HepG2 (cell line): ENCODE results near the gene ABCB6. TPM values are rescaled to one million over a fixed set of nuclear protein-coding genes. Genes with fewer than 3 reads are reported as not detected.

Experiments
- ASH2L ChIP-seq: fragments of 300-600, 200-600 bp; sonication (generic); IDR thresholded peaks from 2 replicates; pipeline ENCODE4 v1.7.0; 2017; ENCODE audit warnings: low read depth, mild to moderate bottlenecking, moderate library complexity, mixed read lengths, low read length; ENCODE audit not compliant: insufficient read length
- BORCS8-MEF2B ChIP-seq: sonication (generic); formaldehyde crosslinking; IDR thresholded peaks from 2 replicates; pipeline ENCODE4 v1.8.0; 2022; ENCODE audit warnings: mild to moderate bottlenecking, missing genetic modification reagents
- CEBPG ChIP-seq: IDR thresholded peaks from 2 replicates; pipeline ENCODE4 v1.6.1; 2016
- DZIP1 ChIP-seq: sonication (generic); formaldehyde crosslinking; IDR thresholded peaks from 2 replicates; pipeline ENCODE4 v1.5.0; 2020; ENCODE audit warnings: mild to moderate bottlenecking, missing genetic modification reagents
- GZF1 ChIP-seq: sonication (generic); formaldehyde crosslinking; IDR thresholded peaks from 2 replicates; pipeline ENCODE4 v1.5.1; 2020; ENCODE audit warnings: mild to moderate bottlenecking, missing genetic modification reagents
- HOMEZ ChIP-seq: IDR thresholded peaks from 2 replicates; pipeline ENCODE4 v1.6.1; 2016; ENCODE audit warnings: low read depth
- KDM3A ChIP-seq: IDR thresholded peaks from 2 replicates; pipeline ENCODE4 v1.6.1; 2018; ENCODE audit warnings: low read depth, missing compliant biosample characterization
- KDM5B ChIP-seq: sonication (generic); formaldehyde crosslinking; IDR thresholded peaks from 2 replicates; pipeline ENCODE4 v1.4.0; 2020; ENCODE audit warnings: missing genetic modification reagents, mild to moderate bottlenecking, borderline replicate concordance
- RORA ChIP-seq: sonication (generic); formaldehyde crosslinking; IDR thresholded peaks from 2 replicates; pipeline ENCODE4 v1.5.0; 2020; ENCODE audit warnings: mild to moderate bottlenecking, missing genetic modification reagents, moderate library complexity
- TAF15 ChIP-seq: fragments of 200-400 bp; formaldehyde crosslinking; IDR thresholded peaks from one replicate; pipeline ENCODE4 v1.6.1; 2018; ENCODE audit warnings: mild to moderate bottlenecking, low read depth, low read length; ENCODE audit not compliant: poor library complexity, severe bottlenecking
- THAP11 ChIP-seq: IDR thresholded peaks from 2 replicates; pipeline ENCODE4 v1.6.1; 2016; ENCODE audit warnings: missing biosample characterization, missing genetic modification reagents
- ZFYVE20 ChIP-seq: sonication (generic); formaldehyde crosslinking; IDR thresholded peaks from 2 replicates; pipeline ENCODE4 v1.8.0; 2023; ENCODE audit warnings: low read depth, mild to moderate bottlenecking, moderate library complexity, missing genetic modification reagents, borderline replicate concordance
- ZMYM3 ChIP-seq: sonication (generic); formaldehyde crosslinking; IDR thresholded peaks from 2 replicates; pipeline ENCODE4 v1.5.1; 2020; ENCODE audit warnings: mild to moderate bottlenecking, missing genetic modification reagents
- ZNF264 ChIP-seq: sonication (generic); formaldehyde crosslinking; IDR thresholded peaks from 2 replicates; pipeline ENCODE4 v1.4.0; 2020; ENCODE audit warnings: missing genetic modification reagents
- ZNF30 ChIP-seq: sonication (generic); formaldehyde crosslinking; IDR thresholded peaks from 2 replicates; pipeline ENCODE4 v1.5.0; 2020; ENCODE audit warnings: mild to moderate bottlenecking, missing genetic modification reagents
- ZNF335 ChIP-seq: sonication (generic); formaldehyde crosslinking; IDR thresholded peaks from 2 replicates; pipeline ENCODE4 v1.4.0; 2020; ENCODE audit warnings: missing genetic modification reagents
- ZNF33B ChIP-seq: sonication (generic); formaldehyde crosslinking; IDR thresholded peaks from 2 replicates; pipeline ENCODE4 v1.5.1; 2020; ENCODE audit warnings: mild to moderate bottlenecking, missing genetic modification reagents
- ZNF672 ChIP-seq: sonication (generic); formaldehyde crosslinking; IDR thresholded peaks from 2 replicates; pipeline ENCODE4 v1.8.1; 2022; ENCODE audit warnings: missing genetic modification reagents
- ZNF7 ChIP-seq: IDR thresholded peaks from 2 replicates; pipeline ENCODE4 v1.6.1; 2016; ENCODE audit warnings: missing biosample characterization, missing genetic modification reagents
- ZXDC ChIP-seq: sonication (generic); formaldehyde crosslinking; IDR thresholded peaks from 2 replicates; pipeline ENCODE4 v1.5.0; 2020; ENCODE audit warnings: mild to moderate bottlenecking, missing genetic modification reagents
- ZZZ3 ChIP-seq: sonication (generic); formaldehyde crosslinking; IDR thresholded peaks from 2 replicates; pipeline ENCODE4 v1.4.0; 2020; ENCODE audit warnings: missing genetic modification reagents, mild to moderate bottlenecking, borderline replicate concordance
- polyA plus RNA-seq, 8 experiments: library from polyadenylated mRNA; depleted of rRNA in 3 of 8; stranded (reverse) in 7 of 8; unstranded in 1 of 8; fragments of >200 nt; fragmentation: Illumina TruSeq in 4 of 8; extraction: Trizol in 4 of 8; gene quantifications; 2 replicates each; pipeline versions ENCODE4 v1.2.1 to v1.2.3, GENCODE V29; 2011 to 2016; ENCODE audit warnings: low read depth in 4 of 8, missing spikeins in 1 of 8, mixed read lengths in 1 of 8; ENCODE audit not compliant: insufficient read depth in 1 of 8
- total RNA-seq, 5 experiments: library from RNA; depleted of rRNA; stranded (reverse); fragments of >200 nt; fragmentation: Illumina TruSeq; extraction: Trizol; gene quantifications; 2 replicates each; pipeline ENCODE4 v1.2.3, GENCODE V29; 2016; ENCODE audit warnings: low read depth in 1 of 5

ABCB6 gene
- total and polyA plus RNA-seq, 2 of the 13 experiments (the other 11 are each of a cell fraction or from before 2014, with no cell fraction given), result 91.1 to 137 TPM

GRCh38 chr2:219218732-219219701, at the start of gene ABCB6 (continued):
- TF ChIP-seq DZIP1, result no peak; the same call in 1 of the 2 replicates
- peak; percentile 95 for TF ChIP-seq KDM3A
- no peak for TF ChIP-seq RORA (CRISPR knock-in tag)
- TF ChIP-seq ZMYM3, result peak; percentile 24; the same call in 1 of the 2 replicates
- no peak; the same call in 1 of the 2 replicates for TF ChIP-seq ZNF672
- peak; percentile 85 for TF ChIP-seq TAF15
- TF ChIP-seq ZNF33B (CRISPR knock-in tag), result peak; percentile 84; the same call in 1 of the 2 replicates
- TF ChIP-seq ZZZ3, result peak; percentile 96
- peak; percentile 92; the same call in 1 of the 2 replicates for TF ChIP-seq GZF1 (CRISPR knock-in tag)
- peak; percentile 99 for TF ChIP-seq BORCS8-MEF2B
- peak; percentile 100 for TF ChIP-seq KDM5B (CRISPR knock-in tag)
- peak; percentile 88; the same call in 1 of the 2 replicates for TF ChIP-seq ZFYVE20 (CRISPR knock-in tag)
- peak; percentile 81 for TF ChIP-seq THAP11 (CRISPR knock-in tag)
- peak; percentile 94; the same call in 1 of the 2 replicates for TF ChIP-seq ZNF30 (CRISPR knock-in tag)
- TF ChIP-seq ZNF335 (CRISPR knock-in tag), result peak; percentile 50
- 0 out of 2 replicates have a peak, but pooled peaks have one; percentile 36 for TF ChIP-seq ZNF264 (CRISPR knock-in tag)
- TF ChIP-seq ZNF7 (CRISPR knock-in tag), result peak; percentile 36; the same call in 1 of the 2 replicates
- peak; percentile 49; the same call in 1 of the 2 replicates for TF ChIP-seq HOMEZ
- TF ChIP-seq ZXDC (CRISPR knock-in tag), result peak; percentile 94
- peak; percentile 30; the same call in 1 of the 2 replicates for TF ChIP-seq CEBPG (CRISPR knock-in tag)
- no peak for TF ChIP-seq ASH2L
